Adrenal gland (tissue), 5 donors: ENCODE results near the gene TULP4.

Experiments
- POLR2A ChIP-seq, 2 donors: fragments of 450-650 bp; IDR thresholded peaks; one replicate each; pipeline ENCODE4 v1.6.1; 2017; ENCODE audit warnings: antibody characterized with exemption in 2 of 2, mild to moderate bottlenecking in 2 of 2, moderate library complexity in 1 of 2
- TF ChIP-seq, protein P1 (sequence below), 6 experiments: fragments of 450-650 bp in 4 of 6; fragments of 200-600 bp in 2 of 6; sonication (generic) in 1 of 6; IDR thresholded peaks; 1 replicate in 5 of 6; 2 replicates in 1 of 6; pipeline versions ENCODE4 v1.5.1 to v1.8.0; 2016 to 2021; ENCODE audit warnings: antibody characterized with exemption in 6 of 6, mild to moderate bottlenecking in 2 of 6, moderate library complexity in 1 of 6
- donor health status: DM: no; HTN: no; CAD: no.

DNA sequence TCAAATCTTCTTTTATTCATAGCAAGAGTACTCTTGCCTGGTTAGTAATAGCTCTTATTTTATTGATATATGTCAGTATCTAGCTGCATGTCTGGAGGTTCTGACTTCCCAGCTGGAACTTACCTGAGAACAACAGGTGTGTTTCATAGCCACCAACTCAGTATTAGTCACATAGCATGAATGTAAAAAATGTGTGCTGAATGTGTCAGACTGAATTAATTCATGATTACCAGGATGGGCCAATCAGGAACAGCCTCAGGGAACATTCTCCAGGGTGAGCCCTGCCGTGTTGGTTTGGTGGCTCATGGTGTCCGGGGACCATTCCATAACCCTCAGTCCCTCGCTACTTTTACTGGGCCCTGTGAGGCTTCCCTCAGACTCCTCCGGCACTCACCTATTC, 99.7 kb downstream of the TULP4 start:
- no peak for TF ChIP-seq POLR2A (IDR thresholded peaks at IDR 0.05)
- TF ChIP-seq, protein P1, sequence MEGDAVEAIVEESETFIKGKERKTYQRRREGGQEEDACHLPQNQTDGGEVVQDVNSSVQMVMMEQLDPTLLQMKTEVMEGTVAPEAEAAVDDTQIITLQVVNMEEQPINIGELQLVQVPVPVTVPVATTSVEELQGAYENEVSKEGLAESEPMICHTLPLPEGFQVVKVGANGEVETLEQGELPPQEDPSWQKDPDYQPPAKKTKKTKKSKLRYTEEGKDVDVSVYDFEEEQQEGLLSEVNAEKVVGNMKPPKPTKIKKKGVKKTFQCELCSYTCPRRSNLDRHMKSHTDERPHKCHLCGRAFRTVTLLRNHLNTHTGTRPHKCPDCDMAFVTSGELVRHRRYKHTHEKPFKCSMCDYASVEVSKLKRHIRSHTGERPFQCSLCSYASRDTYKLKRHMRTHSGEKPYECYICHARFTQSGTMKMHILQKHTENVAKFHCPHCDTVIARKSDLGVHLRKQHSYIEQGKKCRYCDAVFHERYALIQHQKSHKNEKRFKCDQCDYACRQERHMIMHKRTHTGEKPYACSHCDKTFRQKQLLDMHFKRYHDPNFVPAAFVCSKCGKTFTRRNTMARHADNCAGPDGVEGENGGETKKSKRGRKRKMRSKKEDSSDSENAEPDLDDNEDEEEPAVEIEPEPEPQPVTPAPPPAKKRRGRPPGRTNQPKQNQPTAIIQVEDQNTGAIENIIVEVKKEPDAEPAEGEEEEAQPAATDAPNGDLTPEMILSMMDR (IDR thresholded peaks at IDR 0.05): no peak
